ENCODE data around the gene FCHO2.

- TF ChIP-seq, protein P1, sequence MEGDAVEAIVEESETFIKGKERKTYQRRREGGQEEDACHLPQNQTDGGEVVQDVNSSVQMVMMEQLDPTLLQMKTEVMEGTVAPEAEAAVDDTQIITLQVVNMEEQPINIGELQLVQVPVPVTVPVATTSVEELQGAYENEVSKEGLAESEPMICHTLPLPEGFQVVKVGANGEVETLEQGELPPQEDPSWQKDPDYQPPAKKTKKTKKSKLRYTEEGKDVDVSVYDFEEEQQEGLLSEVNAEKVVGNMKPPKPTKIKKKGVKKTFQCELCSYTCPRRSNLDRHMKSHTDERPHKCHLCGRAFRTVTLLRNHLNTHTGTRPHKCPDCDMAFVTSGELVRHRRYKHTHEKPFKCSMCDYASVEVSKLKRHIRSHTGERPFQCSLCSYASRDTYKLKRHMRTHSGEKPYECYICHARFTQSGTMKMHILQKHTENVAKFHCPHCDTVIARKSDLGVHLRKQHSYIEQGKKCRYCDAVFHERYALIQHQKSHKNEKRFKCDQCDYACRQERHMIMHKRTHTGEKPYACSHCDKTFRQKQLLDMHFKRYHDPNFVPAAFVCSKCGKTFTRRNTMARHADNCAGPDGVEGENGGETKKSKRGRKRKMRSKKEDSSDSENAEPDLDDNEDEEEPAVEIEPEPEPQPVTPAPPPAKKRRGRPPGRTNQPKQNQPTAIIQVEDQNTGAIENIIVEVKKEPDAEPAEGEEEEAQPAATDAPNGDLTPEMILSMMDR (IDR thresholded peaks at IDR 0.05) = no peak
- no peak for TF ChIP-seq SIN3A (IDR thresholded peaks at IDR 0.05; ENCODE audit: borderline replicate concordance, insufficient read depth, low read depth, low read length)
- no peak for TF ChIP-seq POLR2AphosphoS5 (IDR thresholded peaks at IDR 0.05; ENCODE audit: low read depth, low read length)
- no peak for TF ChIP-seq TCF7L2 (IDR thresholded peaks at IDR 0.05; ENCODE audit: low read depth, low read length)
Observed at GRCh38 chr5:72955143-72955767, 586 bp upstream of the FCHO2 start.

Data from Panc1 (cell line).